Smooth muscle cell (in vitro differentiated cells): ENCODE measurements around the gene NCSTN. TPM values are rescaled to one million over a fixed set of nuclear protein-coding genes. Genes with fewer than 3 reads are reported as not detected.

Source experiments
- DNase-seq: peaks from one replicate; lab custom pipeline; 2025; ENCODE audit not compliant: unreplicated experiment; lab: John Stamatoyannopoulos, UW
- H2AFZ ChIP-seq: fragments of 200-600 bp; sonication (generic); 2 replicates; pipeline ENCODE4 v1.6.0; 2016; ENCODE audit warnings: antibody characterized with exemption, low read depth, mild to moderate bottlenecking
- H3F3A ChIP-seq: fragments of 200-600 bp; sonication (generic); 2 replicates; pipeline ENCODE4 v1.6.0; 2017; ENCODE audit warnings: antibody characterized with exemption, low read depth
- H3K27ac ChIP-seq: fragments of 200-600 bp; sonication (generic); 2 replicates; pipeline ENCODE4 v1.5.1; 2016; ENCODE audit warnings: low read depth, mild to moderate bottlenecking
- H3K27me3 ChIP-seq: fragments of 200-600 bp; sonication (generic); 2 replicates; pipeline ENCODE4 v1.6.1; 2016; ENCODE audit warnings: low read depth, mild to moderate bottlenecking
- H3K36me3 ChIP-seq: fragments of 200-600 bp; sonication (generic); 2 replicates; pipeline ENCODE4 v1.5.1; 2016; ENCODE audit warnings: low read depth
- H3K4me1 ChIP-seq: fragments of 200-600 bp; sonication (generic); 2 replicates; pipeline ENCODE4 v1.5.1; 2016; ENCODE audit warnings: low read depth
- H3K4me2 ChIP-seq: fragments of 200-600 bp; sonication (generic); 2 replicates; pipeline ENCODE4 v1.6.0; 2016; ENCODE audit warnings: mild to moderate bottlenecking
- H3K4me3 ChIP-seq: fragments of 200-600 bp; sonication (generic); 2 replicates; pipeline ENCODE4 v1.5.1; 2016; ENCODE audit warnings: mild to moderate bottlenecking
- H3K79me2 ChIP-seq: fragments of 200-600 bp; sonication (generic); 2 replicates; pipeline ENCODE4 v1.6.0; 2016; ENCODE audit warnings: low read depth, mild to moderate bottlenecking
- H3K9ac ChIP-seq: fragments of 200-600 bp; sonication (generic); 2 replicates; pipeline ENCODE4 v1.6.0; 2016; ENCODE audit warnings: low read depth
- H3K9me3 ChIP-seq: fragments of 200-600 bp; sonication (generic); replicated peaks from 2 replicates; pipeline ENCODE4 v1.5.1; 2016; ENCODE audit warnings: low read depth
- H4K20me1 ChIP-seq: fragments of 200-600 bp; sonication (generic); 2 replicates; pipeline ENCODE4 v1.6.0; 2016; ENCODE audit warnings: low read depth
- CTCF ChIP-seq: fragments of 200-600 bp; sonication (generic); IDR thresholded peaks from 2 replicates; pipeline ENCODE4 v1.5.1; 2017; ENCODE audit warnings: borderline replicate concordance, mild to moderate bottlenecking, antibody characterized with exemption; ENCODE audit not compliant: insufficient read depth, poor library complexity, severe bottlenecking
- WGBS: methylation state at CpG from one replicate; pipeline ENCODE4 v1.1.7; 2016; ENCODE audit warnings: low lambda C conversion rate; 5-methylcytosine and 5-hydroxymethylcytosine counted together
- polyA plus RNA-seq: library from polyadenylated mRNA; unstranded; fragments of >200 nt; fragmentation: Nextera tagmentation; extraction: Ambion mirVana; gene quantifications from 2 replicates; pipeline ENCODE4 v1.2.1, GENCODE V29; 2016
- total RNA-seq: library from RNA; depleted of rRNA; stranded (reverse); fragments of >200 nt; gene quantifications from 2 replicates; pipeline ENCODE4 v1.2.3, GENCODE V29; 2014

Gene NCSTN
- total and polyA plus RNA-seq, 2 experiments from 2014 or later = 73.4 to 81.4 TPM

- H3F3A ChIP-seq = no peaks in the 10 kb centered on the region
- H3K4me3 ChIP-seq = no peak within 1 kb of the TSS
- no peaks in the 10 kb centered on the region for H4K20me1 ChIP-seq
- no peaks in the 10 kb centered on the region for H3K9me3 ChIP-seq
- H3K4me2 ChIP-seq = no peak within 1 kb of the TSS
- H3K27ac ChIP-seq = no peak within 1 kb of the TSS
- no peak for DNase-seq
- no peak within 1 kb of the TSS for H3K9ac ChIP-seq
- H3K36me3 ChIP-seq = no peaks in the 10 kb centered on the region
- 87% methylated on average over 11 of the region's 15 CpGs for WGBS
- H3K4me1 ChIP-seq = peaks cover 13% of the 10 kb centered on the region
- H2AFZ ChIP-seq = no peak within 1 kb of the TSS
- TF ChIP-seq CTCF = no peak
- H3K79me2 ChIP-seq = no peaks in the 10 kb centered on the region
- no peaks in the 10 kb centered on the region for H3K27me3 ChIP-seq
These were observed 23.7 kb downstream of the NCSTN start, which contains the start of gene NHLH1 for GRCh38 chr1:160366731-160367515. Gene NHLH1 (plus strand): TSS chr1:160367071. CDS start chr1:160370732, 3,661 bp downstream.

- Histone ChIP-seq H3K4me1 (peaks cover 9% of the 10 kb centered on the region), H3K27me3 (no peaks in the 10 kb centered on the region), H3K4me2 (no peak overlapping the region), H3K4me3 (no peak overlapping the region), H3K9ac (no peak overlapping the region), H3K27ac (no peak overlapping the region), H2AFZ (no peak overlapping the region), H3K79me2 (no peaks in the 10 kb centered on the region), H4K20me1 (no peaks in the 10 kb centered on the region), H3K36me3 (no peaks in the 10 kb centered on the region), H3F3A (no peaks in the 10 kb centered on the region), H3K9me3 (no peaks in the 10 kb centered on the region)
- WGBS = 89% methylated on average over 4 of the region's 4 CpGs
- DNase-seq = no peak
- TF ChIP-seq CTCF = no peak
These were observed 24.3 kb downstream of the NCSTN start for GRCh38 chr1:160367516-160367900.

- no peak overlapping the region for H2AFZ ChIP-seq
- 87% methylated on average over 4 of the region's 4 CpGs for WGBS
These were observed 25.0 kb downstream of the NCSTN start for GRCh38 chr1:160367934-160368923.

More at GRCh38 chr1:160367934-160368923, 25.0 kb downstream of the NCSTN start:
- H3K4me1 ChIP-seq = peaks cover 1% of the 10 kb centered on the region
- H3F3A ChIP-seq = no peaks in the 10 kb centered on the region
- H3K27ac ChIP-seq = no peak overlapping the region
- no peak for DNase-seq
- no peaks in the 10 kb centered on the region for H3K36me3 ChIP-seq
- no peaks in the 10 kb centered on the region for H3K9me3 ChIP-seq
- H3K4me2 ChIP-seq = no peak overlapping the region
- no peak overlapping the region for H3K9ac ChIP-seq
- no peak overlapping the region for H3K4me3 ChIP-seq
- no peaks in the 10 kb centered on the region for H4K20me1 ChIP-seq
- no peaks in the 10 kb centered on the region for H3K27me3 ChIP-seq
- H3K79me2 ChIP-seq = no peaks in the 10 kb centered on the region
- TF ChIP-seq CTCF = no peak
